GM18907 (cell line): Measurements from ENCODE around the gene SPTAN1.

Source experiments
- ATAC-seq: cut with Tn5 transposase; IDR thresholded peaks from one replicate; pipeline ENCODE4 v1.9.1; 2021; ENCODE audit warnings: mild to moderate bottlenecking, moderate library complexity; ENCODE audit not compliant: unreplicated experiment

The SPTAN1 gene

GRCh38 chr9:128595471-128595870, 43.1 kb downstream of the SPTAN1 start:
- no peak for ATAC-seq

- no peak for ATAC-seq
These were observed 47.7 kb downstream of the SPTAN1 start for GRCh38 chr9:128600099-128600498.

GRCh38 chr9:128603697-128604096, 51.3 kb downstream of the SPTAN1 start:
- ATAC-seq, result no peak

- ATAC-seq, result no peak
These were observed 55.4 kb downstream of the SPTAN1 start for GRCh38 chr9:128607642-128608350.

- no peak for ATAC-seq
These were observed 58.5 kb downstream of the SPTAN1 start for GRCh38 chr9:128610897-128611296.

GRCh38 chr9:128611600-128612394, 59.4 kb downstream of the SPTAN1 start:
- ATAC-seq, result no peak

- no peak for ATAC-seq
These were observed 62.3 kb downstream of the SPTAN1 start for GRCh38 chr9:128614728-128615127.

- ATAC-seq, result no peak
These were observed 63.2 kb downstream of the SPTAN1 start for GRCh38 chr9:128615571-128615970.

GRCh38 chr9:128617943-128618342, 65.6 kb downstream of the SPTAN1 start:
- ATAC-seq, result no peak

- no peak for ATAC-seq
These were observed 66.7 kb downstream of the SPTAN1 start for GRCh38 chr9:128619127-128619526.

GRCh38 chr9:128619779-128620178, 67.4 kb downstream of the SPTAN1 start:
- no peak for ATAC-seq

GRCh38 chr9:128621730-128622455, 69.5 kb downstream of the SPTAN1 start:
- no peak for ATAC-seq

GRCh38 chr9:128624566-128624965, 72.2 kb downstream of the SPTAN1 start:
- ATAC-seq, result no peak

GRCh38 chr9:128625391-128626146, 73.2 kb downstream of the SPTAN1 start:
- no peak for ATAC-seq

- no peak for ATAC-seq
These were observed 73.8 kb downstream of the SPTAN1 start for GRCh38 chr9:128626181-128626580.

GRCh38 chr9:128627127-128627715, 74.8 kb downstream of the SPTAN1 start:
- ATAC-seq, result no peak

GRCh38 chr9:128627906-128628305, 75.5 kb downstream of the SPTAN1 start:
- ATAC-seq, result no peak

- no peak for ATAC-seq
These were observed 76.2 kb downstream of the SPTAN1 start for GRCh38 chr9:128628471-128629048.

- no peak for ATAC-seq
These were observed 76.7 kb downstream of the SPTAN1 start for GRCh38 chr9:128629136-128629535.

GRCh38 chr9:128629852-128630545, 77.6 kb downstream of the SPTAN1 start:
- no peak for ATAC-seq
